ENCODE data around the gene STX7. TPM values are rescaled to one million over a fixed set of nuclear protein-coding genes. Genes with fewer than 3 reads are reported as not detected.

STX7 gene
- total and polyA plus RNA-seq, 2 donors (not counting 3 experiments of a cell fraction or from before 2014, with no cell fraction given): 13.4 to 45.5 TPM

DNA sequence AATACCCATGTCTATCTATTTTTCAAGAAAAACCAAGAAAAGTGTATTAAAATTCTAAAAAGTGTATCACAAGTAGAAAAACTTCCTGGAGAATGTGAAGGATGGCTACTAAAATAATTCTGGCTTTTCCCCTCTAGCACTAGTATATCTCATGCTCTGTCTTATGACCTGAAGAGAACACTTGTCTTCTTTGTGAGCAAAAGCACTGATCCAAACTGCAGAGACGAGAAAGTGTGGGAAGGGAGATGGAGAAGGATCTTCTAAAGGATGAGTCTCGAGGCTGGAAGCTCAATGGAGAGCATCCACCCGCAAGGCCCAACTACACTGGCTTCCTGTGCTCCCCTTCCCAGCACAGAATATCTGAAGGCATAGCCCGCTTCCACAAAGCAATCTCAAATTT lies 23.5 kb downstream of the STX7 start:
- H2AFZ ChIP-seq (ENCODE audit: low read depth, low read length): no peak overlapping the region
- dilution Hi-C loops (cut with MboI; ENCODE audit: extremely low pct_ligation_motif_present, low sequenced_read_pairs): no loop called here
- H3K36me3 ChIP-seq (ENCODE audit: control insufficient read depth in 2 of 2, extremely low read depth in 1 of 2, insufficient read depth in 2 of 2, low read length in 2 of 2): no peaks in the 10 kb centered on the region
- no peak for FAIRE-seq
- POLR2A ChIA-PET: no interaction called here
- CTCF ChIA-PET: interaction anchor here (0.8 to 1.4 kb wide), 6 partner anchors 21 to 210 kb away, joined by 3 to 14 read pairs (median 5); partner anchors contain the start of gene STX7
- H3K27ac ChIP-seq (ENCODE audit: insufficient read depth, low read depth, low read length): no peak overlapping the region
- intact Hi-C loops (cut with micrococcal nuclease): no loop called here
- no peaks in the 10 kb centered on the region for H3K9me1 ChIP-seq (replicated peaks; ENCODE audit: control insufficient read depth, extremely low read depth, insufficient read depth, low read length)
- no peaks in the 10 kb centered on the region for H3K9me3 ChIP-seq (replicated peaks; ENCODE audit: control insufficient read depth, insufficient read depth, low read length)
- no peak for DNase-seq (ENCODE audit: low read depth, low spot score)
- peaks cover 5% of the 10 kb centered on the region for H4K20me1 ChIP-seq (replicated peaks; ENCODE audit: control insufficient read depth, extremely low read depth, insufficient read depth, low read length)
- BruUV-seq (replicated peaks): no TSS peak
- no peak overlapping the region for H3K4me3 ChIP-seq (replicated peaks in 1 of 3; ENCODE audit: insufficient read depth in 1 of 3, low read depth in 1 of 3, low read length in 3 of 3)
- peaks cover 34% of the 10 kb centered on the region for H3K79me2 ChIP-seq (ENCODE audit: control insufficient read depth, insufficient read depth, low read length)
- H3K27me3 ChIP-seq (ENCODE audit: control insufficient read depth in 2 of 2, insufficient read depth in 2 of 2, low read length in 2 of 2): no peaks in the 10 kb centered on the region
- H3K4me2 ChIP-seq (ENCODE audit: insufficient read depth, low read length): peak overlapping the region; percentile 21
- TF ChIP-seq FOS (IDR thresholded peaks at IDR 0.05; ENCODE audit: borderline replicate concordance, insufficient read depth, low read length): no peak
- no peak for TF ChIP-seq MYC (IDR thresholded peaks at IDR 0.05; ENCODE audit: low read depth, low read length)
- no peak for TF ChIP-seq POLR2A (IDR thresholded peaks at IDR 0.05; ENCODE audit: low read depth, low read length)
- no peak for TF ChIP-seq MAX (IDR thresholded peaks at IDR 0.05; ENCODE audit: insufficient read depth, insufficient read length)
- TF ChIP-seq, protein P1, sequence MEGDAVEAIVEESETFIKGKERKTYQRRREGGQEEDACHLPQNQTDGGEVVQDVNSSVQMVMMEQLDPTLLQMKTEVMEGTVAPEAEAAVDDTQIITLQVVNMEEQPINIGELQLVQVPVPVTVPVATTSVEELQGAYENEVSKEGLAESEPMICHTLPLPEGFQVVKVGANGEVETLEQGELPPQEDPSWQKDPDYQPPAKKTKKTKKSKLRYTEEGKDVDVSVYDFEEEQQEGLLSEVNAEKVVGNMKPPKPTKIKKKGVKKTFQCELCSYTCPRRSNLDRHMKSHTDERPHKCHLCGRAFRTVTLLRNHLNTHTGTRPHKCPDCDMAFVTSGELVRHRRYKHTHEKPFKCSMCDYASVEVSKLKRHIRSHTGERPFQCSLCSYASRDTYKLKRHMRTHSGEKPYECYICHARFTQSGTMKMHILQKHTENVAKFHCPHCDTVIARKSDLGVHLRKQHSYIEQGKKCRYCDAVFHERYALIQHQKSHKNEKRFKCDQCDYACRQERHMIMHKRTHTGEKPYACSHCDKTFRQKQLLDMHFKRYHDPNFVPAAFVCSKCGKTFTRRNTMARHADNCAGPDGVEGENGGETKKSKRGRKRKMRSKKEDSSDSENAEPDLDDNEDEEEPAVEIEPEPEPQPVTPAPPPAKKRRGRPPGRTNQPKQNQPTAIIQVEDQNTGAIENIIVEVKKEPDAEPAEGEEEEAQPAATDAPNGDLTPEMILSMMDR (IDR thresholded peaks at IDR 0.05; ENCODE audit: extremely low read depth in 1 of 2, insufficient read depth in 1 of 2, low read depth in 1 of 2, low read length in 2 of 2): no peak
- no peak for TF ChIP-seq GATA2 (IDR thresholded peaks at IDR 0.05; ENCODE audit: insufficient read depth, insufficient read length, low read depth, low read length)
- TF ChIP-seq EZH2 (IDR thresholded peaks at IDR 0.05; ENCODE audit: borderline replicate concordance, low read depth, low read length, severe bottlenecking): no peak
- TF ChIP-seq JUN (IDR thresholded peaks at IDR 0.05; ENCODE audit: borderline replicate concordance, insufficient read depth, insufficient read length, low read depth): no peak
- no peak for TF ChIP-seq POLR2AphosphoS5 (IDR thresholded peaks at IDR 0.05; ENCODE audit: insufficient read depth, low read depth, low read length)
- H3K9ac ChIP-seq (replicated peaks; ENCODE audit: extremely low read depth, insufficient read depth, low read length): no peak overlapping the region
- H3K4me1 ChIP-seq (ENCODE audit: control insufficient read depth, extremely low read depth, insufficient read depth, low read length): peaks cover 23% of the 10 kb centered on the region

Measured in endothelial cell of umbilical vein (primary cell).